GM12891 (cell line): ENCODE results near the gene HMGCL.
"Not testable (repeated sequence)": the region's sequence is repeated elsewhere in the genome, so short reads cannot be mapped to it uniquely, and the experiment has no call there.

Experiments used
- DNase-seq: peaks from one replicate; pipeline ENCODE4 v3.0.0; 2011; ENCODE audit warnings: low spot score; ENCODE audit not compliant: insufficient read length
- FAIRE-seq: peaks from 2 replicates; lab custom pipeline; 2011; peaks lifted over from hg19 to GRCh38; lab: Jason Lieb, UNC
- PAX5 ChIP-seq: IDR thresholded peaks from 2 replicates; pipeline ENCODE4 v1.6.1; 2011; ENCODE audit warnings: low read length, moderate library complexity, mild to moderate bottlenecking; ENCODE audit not compliant: insufficient read depth, severe bottlenecking
- POLR2A ChIP-seq: IDR thresholded peaks from 2 replicates; pipeline ENCODE4 v1.6.1; 2011; ENCODE audit warnings: low read depth, low read length, control low read depth
- POLR2AphosphoS5 ChIP-seq: IDR thresholded peaks from 2 replicates; pipeline ENCODE4 v1.6.1; 2011; ENCODE audit warnings: low read depth, low read length, control low read depth
- POU2F2 ChIP-seq: IDR thresholded peaks from 2 replicates; pipeline ENCODE4 v1.6.1; 2011; ENCODE audit warnings: low read depth, mild to moderate bottlenecking, control low read depth, low read length, moderate library complexity
- SPI1 ChIP-seq: IDR thresholded peaks from 2 replicates; pipeline ENCODE4 v1.6.1; 2011; ENCODE audit warnings: low read depth, low read length, control low read depth
- TAF1 ChIP-seq: IDR thresholded peaks from 2 replicates; pipeline ENCODE4 v1.6.1; 2011; ENCODE audit warnings: low read depth, low read length, control low read depth

HMGCL gene

GRCh38 chr1:23797478-23798448 is 27.5 kb downstream of the HMGCL start:
- TF ChIP-seq POLR2A (no peak), TAF1 (no peak), SPI1 (no peak), PAX5 (no peak), POU2F2 (no peak), POLR2AphosphoS5 (no peak; the same call in 1 of the 2 replicates)
- FAIRE-seq (no peak), DNase-seq (no peak)

GRCh38 chr1:23796466-23797271 is 28.6 kb downstream of the HMGCL start:
- TF ChIP-seq POLR2A: no peak
- TF ChIP-seq SPI1: no peak
- TF ChIP-seq POU2F2: no peak
- no peak for TF ChIP-seq PAX5
- TF ChIP-seq TAF1: no peak
- no peak; the same call in 1 of the 2 replicates for TF ChIP-seq POLR2AphosphoS5
- DNase-seq: no peak
- no peak for FAIRE-seq

GRCh38 chr1:23795676-23796465 is 29.4 kb downstream of the HMGCL start:
- no peak for DNase-seq
- no peak for FAIRE-seq
- TF ChIP-seq PAX5 (no peak), POU2F2 (no peak), SPI1 (no peak), TAF1 (no peak), POLR2A (no peak), POLR2AphosphoS5 (no peak)

- not testable (repeated sequence) for FAIRE-seq, DNase-seq
These were observed 30.5 kb downstream of the HMGCL start for GRCh38 chr1:23794732-23795182.

GRCh38 chr1:23793861-23794731 is 31.1 kb downstream of the HMGCL start:
- FAIRE-seq (no peak), DNase-seq (no peak)
- TF ChIP-seq POU2F2 (no peak), PAX5 (no peak), TAF1 (no peak)

GRCh38 chr1:23793018-23793781 is 32.0 kb downstream of the HMGCL start:
- TF ChIP-seq TAF1: no peak
- TF ChIP-seq POLR2AphosphoS5: no peak
- no peak for TF ChIP-seq PAX5
- no peak for TF ChIP-seq POU2F2
- no peak for TF ChIP-seq SPI1
- DNase-seq (peak; percentile 56), FAIRE-seq (no peak)

GRCh38 chr1:23792151-23792945 is 32.9 kb downstream of the HMGCL start:
- DNase-seq (no peak), FAIRE-seq (no peak)
- TF ChIP-seq SPI1: no peak
- no peak for TF ChIP-seq POLR2A
- TF ChIP-seq TAF1: no peak
- no peak for TF ChIP-seq POU2F2
- TF ChIP-seq POLR2AphosphoS5: no peak
- TF ChIP-seq PAX5: no peak
